Neutrophil (primary cell): Measurements from ENCODE around the gene PRDX2.
A peak's percentile ranks its signal among the peaks of the same experiment; 100 is the strongest.

Source experiments
- H3K27ac ChIP-seq: fragments of 200-600 bp; sonication (generic); 2 replicates; pipeline ENCODE4 v1.5.1; 2016; ENCODE audit warnings: mild to moderate bottlenecking, moderate library complexity
- H3K27me3 ChIP-seq: fragments of 200-600 bp; sonication (generic); 2 replicates; pipeline ENCODE4 v1.6.0; 2016; ENCODE audit warnings: mild to moderate bottlenecking
- H3K36me3 ChIP-seq: fragments of 200-600 bp; sonication (generic); 2 replicates; pipeline ENCODE4 v1.5.1; 2017
- H3K4me1 ChIP-seq, 2 experiments: fragments of 200-600 bp in 1 of 2; sonication (generic) in 1 of 2; 1 replicate in 1 of 2; 2 replicates in 1 of 2; pipeline versions ENCODE4 v1.5.1 to v1.6.1; 2013 to 2016; ENCODE audit warnings: low read depth in 1 of 2, low read length in 1 of 2, mild to moderate bottlenecking in 1 of 2, moderate library complexity in 1 of 2; ENCODE audit not compliant: control insufficient read depth in 1 of 2, insufficient read depth in 1 of 2
- H3K4me3 ChIP-seq, 2 experiments: fragments of 200-600 bp in 1 of 2; sonication (generic) in 1 of 2; 1 replicate in 1 of 2; 2 replicates in 1 of 2; pipeline ENCODE4 v1.5.1; 2013 to 2016; ENCODE audit warnings: low read depth in 1 of 2, low read length in 1 of 2, mild to moderate bottlenecking in 1 of 2, moderate library complexity in 1 of 2
- H3K9me3 ChIP-seq: fragments of 200-600 bp; sonication (generic); 2 replicates; pipeline ENCODE4 v1.5.1; 2016
- TF ChIP-seq, protein P1 (sequence below): fragments of 200-600 bp; sonication (generic); IDR thresholded peaks from 2 replicates; pipeline ENCODE4 v1.5.1; 2016; ENCODE audit warnings: antibody characterized with exemption

The PRDX2 gene

DNA sequence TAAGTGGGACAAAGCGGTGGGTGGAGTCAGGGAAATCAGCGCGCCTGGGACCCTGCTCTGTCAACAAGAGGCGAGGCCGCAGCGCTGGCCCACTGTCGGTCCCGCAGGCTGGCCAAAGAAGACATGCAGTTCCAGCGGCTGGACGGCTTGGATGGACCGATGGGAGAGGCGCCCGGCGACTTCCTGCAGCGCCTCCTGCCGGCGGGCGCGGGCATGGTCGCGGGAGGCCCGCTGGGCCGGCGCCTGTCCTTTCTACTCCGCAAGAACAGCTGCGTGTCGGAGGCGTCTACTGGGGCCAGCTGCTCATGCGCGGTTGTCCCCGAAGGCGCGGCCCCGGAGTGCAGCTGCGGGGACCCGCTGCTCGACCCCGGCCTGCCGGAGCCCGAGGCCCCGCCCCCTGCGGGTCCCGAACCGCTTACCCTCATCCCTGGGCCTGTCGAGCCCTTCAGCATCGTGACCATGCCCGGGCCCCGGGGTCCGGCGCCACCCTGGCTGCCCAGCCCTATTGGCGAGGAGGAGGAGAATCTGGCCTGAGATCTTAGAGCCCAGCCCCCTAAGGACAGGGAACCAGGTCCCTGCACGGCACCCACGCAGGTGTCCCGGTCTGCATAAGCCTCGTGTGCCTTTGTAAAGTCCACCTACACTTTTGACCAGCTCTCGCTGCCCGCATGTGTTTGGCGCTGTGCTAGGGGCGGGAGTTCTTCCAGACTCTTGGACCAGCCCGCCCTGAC is 43.9 kb downstream of the PRDX2 start:
- Histone ChIP-seq H3K36me3 (no peaks in the 10 kb centered on the region), H3K4me3 (peak overlapping the region; percentile 29 to 56), H3K27ac (no peak overlapping the region), H3K27me3 (peaks cover 52% of the 10 kb centered on the region), H3K4me1 (peaks cover 3 to 8% of the 10 kb centered on the region in 2 experiments), H3K9me3 (no peaks in the 10 kb centered on the region)
- TF ChIP-seq, protein P1, sequence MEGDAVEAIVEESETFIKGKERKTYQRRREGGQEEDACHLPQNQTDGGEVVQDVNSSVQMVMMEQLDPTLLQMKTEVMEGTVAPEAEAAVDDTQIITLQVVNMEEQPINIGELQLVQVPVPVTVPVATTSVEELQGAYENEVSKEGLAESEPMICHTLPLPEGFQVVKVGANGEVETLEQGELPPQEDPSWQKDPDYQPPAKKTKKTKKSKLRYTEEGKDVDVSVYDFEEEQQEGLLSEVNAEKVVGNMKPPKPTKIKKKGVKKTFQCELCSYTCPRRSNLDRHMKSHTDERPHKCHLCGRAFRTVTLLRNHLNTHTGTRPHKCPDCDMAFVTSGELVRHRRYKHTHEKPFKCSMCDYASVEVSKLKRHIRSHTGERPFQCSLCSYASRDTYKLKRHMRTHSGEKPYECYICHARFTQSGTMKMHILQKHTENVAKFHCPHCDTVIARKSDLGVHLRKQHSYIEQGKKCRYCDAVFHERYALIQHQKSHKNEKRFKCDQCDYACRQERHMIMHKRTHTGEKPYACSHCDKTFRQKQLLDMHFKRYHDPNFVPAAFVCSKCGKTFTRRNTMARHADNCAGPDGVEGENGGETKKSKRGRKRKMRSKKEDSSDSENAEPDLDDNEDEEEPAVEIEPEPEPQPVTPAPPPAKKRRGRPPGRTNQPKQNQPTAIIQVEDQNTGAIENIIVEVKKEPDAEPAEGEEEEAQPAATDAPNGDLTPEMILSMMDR = peak; percentile 93

- Histone ChIP-seq H3K4me3 (no peak overlapping the region), H3K27me3 (peaks cover 65% of the 10 kb centered on the region), H3K4me1 (peaks cover 3 to 8% of the 10 kb centered on the region in 2 experiments), H3K36me3 (no peaks in the 10 kb centered on the region), H3K9me3 (no peaks in the 10 kb centered on the region), H3K27ac (no peak overlapping the region)
- TF ChIP-seq, protein P1 = no peak
Measured at GRCh38 chr19:12756150-12756883, 45.3 kb downstream of the PRDX2 start.

- TF ChIP-seq, protein P1 = no peak
- peaks cover 3 to 8% of the 10 kb centered on the region in 2 experiments for H3K4me1 ChIP-seq
- no peaks in the 10 kb centered on the region for H3K9me3 ChIP-seq
- peaks cover 82% of the 10 kb centered on the region for H3K27me3 ChIP-seq
- no peaks in the 10 kb centered on the region for H3K36me3 ChIP-seq
- no peak overlapping the region for H3K27ac ChIP-seq
- H3K4me3 ChIP-seq = no peak overlapping the region
Measured at GRCh38 chr19:12754465-12755196, 47.0 kb downstream of the PRDX2 start.

- no peak overlapping the region for H3K4me3 ChIP-seq
- H3K27ac ChIP-seq = no peak overlapping the region
- peaks cover 77% of the 10 kb centered on the region for H3K27me3 ChIP-seq
- H3K4me1 ChIP-seq = no peaks in the 10 kb centered on the region
- H3K36me3 ChIP-seq = peaks cover 10% of the 10 kb centered on the region
- TF ChIP-seq, protein P1 = no peak
- H3K9me3 ChIP-seq = no peaks in the 10 kb centered on the region
Measured at GRCh38 chr19:12752056-12752781, 49.4 kb downstream of the PRDX2 start.

- TF ChIP-seq, protein P1 = no peak
- no peaks in the 10 kb centered on the region for H3K4me1 ChIP-seq
- H3K27ac ChIP-seq = no peak within 1 kb of the TSS
- no peak within 1 kb of the TSS for H3K4me3 ChIP-seq
- H3K9me3 ChIP-seq = no peaks in the 10 kb centered on the region
- peaks cover 71% of the 10 kb centered on the region for H3K27me3 ChIP-seq
- peaks cover 15% of the 10 kb centered on the region for H3K36me3 ChIP-seq
Measured at GRCh38 chr19:12751635-12752034, 50.0 kb downstream of the PRDX2 start, which contains the start of gene BEST2. BEST2 (plus strand) TSS chr19:12751791; CDS start chr19:12752593, 802 bp downstream.
